Measurements from ENCODE around the gene SLC16A11.
"Not testable (repeated sequence)": the region's sequence is repeated elsewhere in the genome, so short reads cannot be mapped to it uniquely, and the experiment has no call there.

Gene SLC16A11

GRCh38 chr17:7043497-7044198 lies at the start of gene SLC16A11:
Gene SLC16A11, minus strand, starts transcription at chr17:7044092. Its CDS starts 579 bp downstream, at chr17:7043513.
- DNase-seq (ENCODE audit: low read depth in 3 of 3), result peak in 1 of 3 experiments; percentile 46

GRCh38 chr17:7091311-7092005 lies 47.6 kb upstream of the SLC16A11 start:
- DNase-seq (ENCODE audit: low read depth in 3 of 3), result not testable (repeated sequence)

- not testable (repeated sequence) for DNase-seq (ENCODE audit: low read depth in 3 of 3)
Observed at GRCh38 chr17:7089570-7089969, 45.7 kb upstream of the SLC16A11 start.

GRCh38 chr17:7088442-7088841 lies 44.5 kb upstream of the SLC16A11 start:
- DNase-seq (ENCODE audit: low read depth in 3 of 3), result not testable (repeated sequence)

- DNase-seq (ENCODE audit: low read depth in 3 of 3), result no peak
Observed at GRCh38 chr17:7084088-7084487, 40.2 kb upstream of the SLC16A11 start.

GRCh38 chr17:7083592-7083991 lies 39.7 kb upstream of the SLC16A11 start:
- DNase-seq (ENCODE audit: low read depth in 3 of 3), result no peak

GRCh38 chr17:7081341-7082062 lies 37.6 kb upstream of the SLC16A11 start:
- no peak for DNase-seq (ENCODE audit: low read depth in 3 of 3)

- DNase-seq (ENCODE audit: low read depth in 3 of 3), result no peak
Observed at GRCh38 chr17:7080456-7081041, 36.7 kb upstream of the SLC16A11 start.

GRCh38 chr17:7079581-7080455 lies 35.9 kb upstream of the SLC16A11 start, which contains the start of gene CLEC10A:
Gene CLEC10A, minus strand, starts transcription at chr17:7080251. Its CDS starts 1,439 bp downstream, at chr17:7078812.
- DNase-seq (ENCODE audit: low read depth in 3 of 3), result no peak

- DNase-seq (ENCODE audit: low read depth in 3 of 3), result no peak
Observed at GRCh38 chr17:7078711-7079110, 34.8 kb upstream of the SLC16A11 start.

- no peak for DNase-seq (ENCODE audit: low read depth in 3 of 3)
Observed at GRCh38 chr17:7077911-7078546, 34.1 kb upstream of the SLC16A11 start.

- DNase-seq (ENCODE audit: low read depth in 3 of 3), result no peak
Observed at GRCh38 chr17:7074931-7075330, 31.0 kb upstream of the SLC16A11 start.

GRCh38 chr17:7072406-7072805 lies 28.5 kb upstream of the SLC16A11 start:
- DNase-seq (ENCODE audit: low read depth in 3 of 3), result no peak

- no peak for DNase-seq (ENCODE audit: low read depth in 3 of 3)
Observed at GRCh38 chr17:7070712-7071111, 26.8 kb upstream of the SLC16A11 start.

- DNase-seq (ENCODE audit: low read depth in 3 of 3), result no peak
Observed at GRCh38 chr17:7068268-7068667, 24.4 kb upstream of the SLC16A11 start.

GRCh38 chr17:7067198-7067597 lies 23.3 kb upstream of the SLC16A11 start:
- DNase-seq (ENCODE audit: low read depth in 3 of 3), result no peak

GRCh38 chr17:7064261-7064660 lies 20.4 kb upstream of the SLC16A11 start:
- DNase-seq (ENCODE audit: low read depth in 3 of 3), result no peak

- DNase-seq (ENCODE audit: low read depth in 3 of 3), result no peak
Observed at GRCh38 chr17:7063518-7064094, 19.7 kb upstream of the SLC16A11 start.

GRCh38 chr17:7060165-7060891 lies 16.4 kb upstream of the SLC16A11 start:
- DNase-seq (ENCODE audit: low read depth in 3 of 3), result peak in 1 of 3 experiments; percentile 53
